Measurements from ENCODE around the gene CFAP65. TPM values are rescaled to one million over a fixed set of nuclear protein-coding genes. Genes with fewer than 3 reads are reported as not detected.

The CFAP65 gene
- total RNA-seq, 3 donors from 2014 or later (not counting 1 experiment from before 2014, with no cell fraction given), result not detected

GRCh38 chr2:219001100-219001576 lies 40.2 kb downstream of the CFAP65 start:
- 7% methylated on average over 26 of the region's 26 CpGs for WGBS (ENCODE audit: insufficient coverage)
- peaks cover 52 to 53% of the 10 kb centered on the region in 2 donors for H3K27me3 Mint-ChIP-seq (ENCODE audit: low read depth in 2 of 2)
- no peak overlapping the region for H3K27ac Mint-ChIP-seq
- TF ChIP-seq CTCF (IDR thresholded peaks at IDR 0.05), result no peak
- no peak overlapping the region for H3K4me3 ChIP-seq (ENCODE audit: low read length)
- no peaks in the 10 kb centered on the region for H3K9me3 ChIP-seq (ENCODE audit: control insufficient read depth, insufficient read depth, low read length)
- H3K4me1 Mint-ChIP-seq, result peaks cover 0 to 4% of the 10 kb centered on the region in 2 donors
- intact Hi-C loops (cut with micrococcal nuclease), result no loop called here
- H3K4me3 Mint-ChIP-seq, result no peak overlapping the region
- ATAC-seq (no peak), DNase-seq (peak in 1 of 2 donors; percentile 17)
- no peaks in the 10 kb centered on the region for H3K9me3 Mint-ChIP-seq
- no peak overlapping the region for H3K27ac ChIP-seq (ENCODE audit: low read length)
- H3K4me1 ChIP-seq (ENCODE audit: control insufficient read depth, insufficient read depth, low read length), result peaks cover 24% of the 10 kb centered on the region
- no peaks in the 10 kb centered on the region for H3K36me3 ChIP-seq (ENCODE audit: control insufficient read depth, insufficient read depth, low read length)
- H3K27me3 ChIP-seq (ENCODE audit: control insufficient read depth, insufficient read depth, low read length), result peaks cover 48% of the 10 kb centered on the region
- H3K36me3 Mint-ChIP-seq, result no peaks in the 10 kb centered on the region

- no peak for TF ChIP-seq CTCF (IDR thresholded peaks at IDR 0.05)
- Mint-ChIP-seq H3K9me3 (no peaks in the 10 kb centered on the region), H3K27me3 (ENCODE audit: low read depth in 2 of 2) (peaks cover 53 to 55% of the 10 kb centered on the region in 2 donors), H3K27ac (no peak overlapping the region), H3K4me3 (no peak overlapping the region), H3K4me1 (peaks cover 0 to 7% of the 10 kb centered on the region in 2 donors), H3K36me3 (no peaks in the 10 kb centered on the region)
- no peak overlapping the region for H3K27ac ChIP-seq (ENCODE audit: low read length)
- no peaks in the 10 kb centered on the region for H3K9me3 ChIP-seq (ENCODE audit: control insufficient read depth, insufficient read depth, low read length)
- no peak overlapping the region for H3K4me3 ChIP-seq (ENCODE audit: low read length)
- DNase-seq (no peak), ATAC-seq (no peak)
- H3K36me3 ChIP-seq (ENCODE audit: control insufficient read depth, insufficient read depth, low read length), result no peaks in the 10 kb centered on the region
- peaks cover 51% of the 10 kb centered on the region for H3K27me3 ChIP-seq (ENCODE audit: control insufficient read depth, insufficient read depth, low read length)
- H3K4me1 ChIP-seq (ENCODE audit: control insufficient read depth, insufficient read depth, low read length), result peaks cover 28% of the 10 kb centered on the region
- intact Hi-C loops (cut with micrococcal nuclease), result no loop called here
- 26% methylated on average over 5 of the region's 8 CpGs for WGBS (ENCODE audit: insufficient coverage)
Measured at GRCh38 chr2:219000569-219000960, 40.8 kb downstream of the CFAP65 start.

GRCh38 chr2:218999881-219000568 lies 41.3 kb downstream of the CFAP65 start:
- Histone ChIP-seq H3K9me3 (ENCODE audit: control insufficient read depth, insufficient read depth, low read length) (no peaks in the 10 kb centered on the region), H3K27ac (ENCODE audit: low read length) (no peak overlapping the region), H3K36me3 (ENCODE audit: control insufficient read depth, insufficient read depth, low read length) (no peaks in the 10 kb centered on the region), H3K4me3 (ENCODE audit: low read length) (no peak overlapping the region), H3K27me3 (ENCODE audit: control insufficient read depth, insufficient read depth, low read length) (peaks cover 54% of the 10 kb centered on the region), H3K4me1 (ENCODE audit: control insufficient read depth, insufficient read depth, low read length) (peaks cover 28% of the 10 kb centered on the region)
- no peak overlapping the region for H3K27ac Mint-ChIP-seq
- no peaks in the 10 kb centered on the region for H3K9me3 Mint-ChIP-seq
- DNase-seq (no peak), ATAC-seq (no peak)
- peaks cover 53 to 55% of the 10 kb centered on the region in 2 donors for H3K27me3 Mint-ChIP-seq (ENCODE audit: low read depth in 2 of 2)
- no peaks in the 10 kb centered on the region for H3K36me3 Mint-ChIP-seq
- peaks cover 0 to 9% of the 10 kb centered on the region in 2 donors for H3K4me1 Mint-ChIP-seq
- no peak overlapping the region for H3K4me3 Mint-ChIP-seq
- intact Hi-C loops (cut with micrococcal nuclease), result no loop called here
- WGBS (ENCODE audit: insufficient coverage), result 8% methylated on average over 8 of the region's 9 CpGs
- TF ChIP-seq CTCF (IDR thresholded peaks at IDR 0.05), result no peak
